ENCODE measurements around the gene SLC44A4. TPM values are rescaled to one million over a fixed set of nuclear protein-coding genes. Genes with fewer than 3 reads are reported as not detected.

Gene SLC44A4
- polyA plus RNA-seq, 1 of the 3 experiments (the other 2 are of a cell fraction) = 0.26 TPM

GRCh38 chr6:31918069-31918720 is 39.4 kb upstream of the SLC44A4 start (continued):
- no peak for TF ChIP-seq NFIC (IDR thresholded peaks at IDR 0.05; ENCODE audit: borderline replicate concordance)

DNA sequence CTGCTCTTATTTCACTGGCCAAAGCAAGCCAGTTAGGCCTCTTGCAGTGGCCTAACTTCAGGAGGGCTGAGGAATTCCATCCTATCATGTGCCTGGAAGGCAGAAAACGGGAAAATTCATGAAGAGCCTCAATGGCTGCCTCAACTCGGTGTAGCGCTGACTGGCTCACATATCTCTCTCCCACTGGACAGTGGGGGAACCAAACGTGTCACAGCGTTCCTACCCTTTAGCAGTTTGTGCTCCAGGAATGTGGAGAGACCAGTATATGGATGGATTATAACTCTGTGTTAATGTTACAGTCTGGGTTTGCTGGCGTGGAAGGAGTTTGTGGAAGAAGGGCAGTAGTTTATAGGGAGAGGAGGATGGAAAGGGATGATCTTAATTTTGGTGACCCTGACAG is 37.0 kb upstream of the SLC44A4 start:
- Histone ChIP-seq H3K4me2 (no peak overlapping the region), H2AFZ (ENCODE audit: low read depth) (no peak overlapping the region), H3K27ac (ENCODE audit: low read depth in 2 of 2, low read length in 1 of 2) (no peak overlapping the region), H3K36me3 (replicated peaks in 1 of 2; ENCODE audit: control insufficient read depth in 1 of 2, insufficient read depth in 2 of 2, low read length in 1 of 2) (no peaks in the 10 kb centered on the region), H3K9ac (no peak overlapping the region), H3K79me2 (ENCODE audit: insufficient read depth) (no peaks in the 10 kb centered on the region), H3K4me3 (ENCODE audit: low read depth in 2 of 2, low read length in 1 of 2) (no peak overlapping the region), H3K4me1 (ENCODE audit: control insufficient read depth in 1 of 2, insufficient read depth in 2 of 2, low read depth in 1 of 2, low read length in 1 of 2) (no peaks in the 10 kb centered on the region), H4K20me1 (ENCODE audit: insufficient read depth) (no peaks in the 10 kb centered on the region), H3K9me2 (no peaks in the 10 kb centered on the region), H3F3A (replicated peaks; ENCODE audit: insufficient read depth) (peaks cover 9% of the 10 kb centered on the region), H3K9me3 (no peaks in the 10 kb centered on the region), H3K27me3 (ENCODE audit: insufficient read depth) (no peaks in the 10 kb centered on the region)
- ChIA-PET CTCF (interaction anchor here (1.6 kb wide), 1 partner anchor 14 kb away, joined by 3 read pairs; the partner anchor contains the start of gene ZBTB12), POLR2A (no interaction called here)
- 75% methylated on average over 6 of the region's 6 CpGs for WGBS (ENCODE audit: low lambda C conversion rate)
- no peak for DNase-seq
- TF ChIP-seq RCOR1 (IDR thresholded peaks at IDR 0.05; ENCODE audit: low read length) = no peak
- TF ChIP-seq GATA2 (CRISPR knock-in tag; IDR thresholded peaks at IDR 0.05) = no peak
- no peak for TF ChIP-seq USF1 (IDR thresholded peaks at IDR 0.05; ENCODE audit: borderline replicate concordance, low read depth)
- TF ChIP-seq, protein P1, sequence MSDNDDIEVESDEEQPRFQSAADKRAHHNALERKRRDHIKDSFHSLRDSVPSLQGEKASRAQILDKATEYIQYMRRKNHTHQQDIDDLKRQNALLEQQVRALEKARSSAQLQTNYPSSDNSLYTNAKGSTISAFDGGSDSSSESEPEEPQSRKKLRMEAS (IDR thresholded peaks at IDR 0.05; ENCODE audit: low read depth) = no peak

DNA sequence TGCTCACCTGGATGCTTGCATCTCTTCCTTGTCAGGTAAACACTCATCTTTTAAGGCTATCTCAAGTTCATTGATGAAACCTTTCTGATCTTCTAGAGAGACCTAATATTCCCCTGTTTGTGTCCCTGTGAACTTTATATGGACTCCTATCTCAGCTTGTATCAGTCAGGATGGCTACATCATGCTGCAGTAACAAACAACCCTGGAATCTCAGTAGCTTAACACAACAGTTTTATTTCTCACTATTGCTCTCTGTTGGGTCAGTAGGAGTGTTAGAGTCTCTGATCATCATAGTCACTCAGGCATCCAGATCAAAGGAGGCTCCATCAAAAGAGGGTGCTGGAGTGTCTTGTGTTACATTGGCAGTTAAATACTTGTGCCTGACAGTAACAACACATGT is 36.6 kb upstream of the SLC44A4 start:
- CTCF ChIA-PET = interaction anchor here (1.6 kb wide), 1 partner anchor 13 kb away, joined by 3 read pairs; the partner anchor contains the start of gene ZBTB12
- no peak overlapping the region for H3K4me3 ChIP-seq (ENCODE audit: low read depth in 2 of 2, low read length in 1 of 2)
- no peak for DNase-seq
- peaks cover 13% of the 10 kb centered on the region for H3F3A ChIP-seq (replicated peaks; ENCODE audit: insufficient read depth)
- H4K20me1 ChIP-seq (ENCODE audit: insufficient read depth) = no peaks in the 10 kb centered on the region
- H3K27ac ChIP-seq (ENCODE audit: low read depth in 2 of 2, low read length in 1 of 2) = no peak overlapping the region
- no peaks in the 10 kb centered on the region for H3K36me3 ChIP-seq (replicated peaks in 1 of 2; ENCODE audit: control insufficient read depth in 1 of 2, insufficient read depth in 2 of 2, low read length in 1 of 2)
- H3K4me2 ChIP-seq = no peak overlapping the region
- no peak overlapping the region for H2AFZ ChIP-seq (ENCODE audit: low read depth)
- no peaks in the 10 kb centered on the region for H3K9me3 ChIP-seq
- H3K27me3 ChIP-seq (ENCODE audit: insufficient read depth) = no peaks in the 10 kb centered on the region
- no peak overlapping the region for H3K9ac ChIP-seq
- no peak for TF ChIP-seq MXI1 (IDR thresholded peaks at IDR 0.05; ENCODE audit: low read depth, low read length)
- TF ChIP-seq, protein P1 (IDR thresholded peaks at IDR 0.05; ENCODE audit: low read depth) = no peak
- TF ChIP-seq GABPA (IDR thresholded peaks at IDR 0.05; ENCODE audit: low read depth) = no peak
- no peak for TF ChIP-seq TAF1 (IDR thresholded peaks at IDR 0.05; ENCODE audit: borderline replicate concordance, low read depth, low read length)
- no peak for TF ChIP-seq FOXM1 (IDR thresholded peaks at IDR 0.05; ENCODE audit: low read depth)
- TF ChIP-seq SIN3A (IDR thresholded peaks at IDR 0.05; ENCODE audit: borderline replicate concordance, low read depth, low read length) = no peak
- no peak for TF ChIP-seq NFIC (IDR thresholded peaks at IDR 0.05; ENCODE audit: borderline replicate concordance)
- no peak for TF ChIP-seq POLR2AphosphoS5 (IDR thresholded peaks at IDR 0.05; ENCODE audit: low read depth, low read length)
- TF ChIP-seq ELF1 (IDR thresholded peaks at IDR 0.05) = no peak
- TF ChIP-seq, protein P2, sequence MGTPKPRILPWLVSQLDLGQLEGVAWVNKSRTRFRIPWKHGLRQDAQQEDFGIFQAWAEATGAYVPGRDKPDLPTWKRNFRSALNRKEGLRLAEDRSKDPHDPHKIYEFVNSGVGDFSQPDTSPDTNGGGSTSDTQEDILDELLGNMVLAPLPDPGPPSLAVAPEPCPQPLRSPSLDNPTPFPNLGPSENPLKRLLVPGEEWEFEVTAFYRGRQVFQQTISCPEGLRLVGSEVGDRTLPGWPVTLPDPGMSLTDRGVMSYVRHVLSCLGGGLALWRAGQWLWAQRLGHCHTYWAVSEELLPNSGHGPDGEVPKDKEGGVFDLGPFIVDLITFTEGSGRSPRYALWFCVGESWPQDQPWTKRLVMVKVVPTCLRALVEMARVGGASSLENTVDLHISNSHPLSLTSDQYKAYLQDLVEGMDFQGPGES (IDR thresholded peaks at IDR 0.05; ENCODE audit: low read depth, low read length) = no peak
- no peak for TF ChIP-seq SMC3 (IDR thresholded peaks at IDR 0.05; ENCODE audit: low read depth, low read length)
- no peak for TF ChIP-seq EZH2phosphoT487 (IDR thresholded peaks at IDR 0.05; ENCODE audit: borderline replicate concordance, low read depth)
- no peak for TF ChIP-seq RCOR1 (IDR thresholded peaks at IDR 0.05; ENCODE audit: low read length)
- no peaks in the 10 kb centered on the region for H3K9me2 ChIP-seq
- H3K4me1 ChIP-seq (ENCODE audit: control insufficient read depth in 1 of 2, insufficient read depth in 2 of 2, low read depth in 1 of 2, low read length in 1 of 2) = 0 out of 4 replicates have a peak, but pooled peaks cover 0 to under 1% of the 10 kb centered on the region in 2 experiments
- POLR2A ChIA-PET = no interaction called here
- no peaks in the 10 kb centered on the region for H3K79me2 ChIP-seq (ENCODE audit: insufficient read depth)
